Stimulated activated CD4-positive, alpha-beta T cell treated with anti-CD3 and anti-CD28 coated beads, TNF-alpha, amount 100 ng/mL, for 24 hours (primary cell): Measurements from ENCODE around the gene CIAO3.
"Not testable (repeated sequence)": the region's sequence is repeated elsewhere in the genome, so short reads cannot be mapped to it uniquely, and the experiment has no call there.

Source experiments
- DNase-seq, 3 experiments: peaks; one replicate each; pipeline ENCODE4 v3.0.0-alpha.2; 2020; ENCODE audit warnings: low read depth in 3 of 3

Gene CIAO3

DNA sequence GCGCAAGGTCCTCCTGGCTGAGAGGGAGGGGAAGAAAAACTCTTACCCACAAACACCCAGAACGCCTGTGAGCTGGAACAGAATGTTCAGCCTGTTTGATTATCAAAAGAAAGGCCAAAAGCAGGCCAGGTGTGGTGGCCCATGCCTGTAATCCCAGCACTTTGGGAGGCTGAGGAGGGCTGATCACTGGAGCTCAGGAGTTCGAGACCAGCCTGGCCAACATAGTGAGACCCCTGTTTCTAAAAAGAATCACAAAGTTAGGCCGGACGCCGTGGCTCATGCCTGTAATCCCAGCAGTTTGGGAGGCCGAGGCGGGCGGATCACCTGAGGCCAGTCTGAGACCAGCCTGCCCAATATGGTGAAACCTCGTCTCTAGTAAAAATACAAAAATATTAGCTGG is 35.5 kb upstream of the CIAO3 start:
- not testable (repeated sequence) for DNase-seq

DNA sequence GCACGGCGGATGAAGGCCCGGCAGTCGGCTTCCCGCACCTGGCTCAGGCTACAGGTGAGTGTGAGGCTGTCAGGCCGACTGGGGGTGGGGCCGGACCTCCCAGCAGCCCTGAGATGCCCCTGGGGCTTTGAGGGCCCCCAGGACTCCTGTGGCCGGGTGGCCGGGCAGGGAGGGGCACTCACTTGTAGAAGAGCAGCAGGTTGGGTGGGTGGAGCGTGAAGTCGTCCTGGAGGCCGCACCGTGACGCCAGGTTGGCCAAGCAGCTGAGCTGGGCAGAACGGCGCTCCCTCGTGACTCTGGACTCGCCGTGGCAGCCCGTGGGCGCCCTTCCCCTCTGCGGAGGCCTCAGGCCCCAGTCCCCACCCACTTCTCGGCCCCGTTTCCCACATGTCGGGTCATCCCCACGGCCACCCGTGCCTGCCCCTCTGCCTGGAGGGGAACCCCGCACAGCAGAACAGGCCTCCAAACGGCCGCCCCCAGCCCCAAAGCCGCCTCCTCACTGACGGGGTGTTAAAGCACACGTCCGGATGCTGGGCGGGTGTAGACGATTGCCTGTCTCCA is 34.5 kb upstream of the CIAO3 start:
- no peak for DNase-seq

GRCh38 chr16:774086-775001 is 33.5 kb upstream of the CIAO3 start:
- no peak for DNase-seq

- DNase-seq: no peak
Observed at GRCh38 chr16:772959-773358, 32.2 kb upstream of the CIAO3 start.

- no peak for DNase-seq
Observed at GRCh38 chr16:770411-770810, 29.6 kb upstream of the CIAO3 start.

DNA sequence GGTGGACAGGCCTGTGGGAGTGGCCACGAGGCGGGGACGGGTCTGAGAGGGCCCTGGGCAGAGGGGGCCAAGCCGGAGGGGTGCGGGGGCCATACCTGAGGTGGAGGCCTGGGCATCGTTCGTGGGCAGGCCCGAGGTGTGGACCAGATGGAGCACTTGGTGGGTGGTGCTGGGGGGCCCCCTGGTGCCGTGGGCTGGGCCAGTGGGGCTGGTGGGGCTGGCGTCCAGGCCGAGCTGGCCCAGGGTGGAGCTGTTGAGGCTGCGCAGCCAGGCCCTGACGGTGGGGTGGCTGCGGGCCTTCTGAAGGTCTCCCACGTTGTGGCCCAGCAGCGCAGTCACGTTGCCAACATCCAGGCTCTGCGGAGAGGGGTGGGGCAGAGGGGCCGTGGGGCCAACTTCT is 29.1 kb upstream of the CIAO3 start:
- no peak for DNase-seq

DNA sequence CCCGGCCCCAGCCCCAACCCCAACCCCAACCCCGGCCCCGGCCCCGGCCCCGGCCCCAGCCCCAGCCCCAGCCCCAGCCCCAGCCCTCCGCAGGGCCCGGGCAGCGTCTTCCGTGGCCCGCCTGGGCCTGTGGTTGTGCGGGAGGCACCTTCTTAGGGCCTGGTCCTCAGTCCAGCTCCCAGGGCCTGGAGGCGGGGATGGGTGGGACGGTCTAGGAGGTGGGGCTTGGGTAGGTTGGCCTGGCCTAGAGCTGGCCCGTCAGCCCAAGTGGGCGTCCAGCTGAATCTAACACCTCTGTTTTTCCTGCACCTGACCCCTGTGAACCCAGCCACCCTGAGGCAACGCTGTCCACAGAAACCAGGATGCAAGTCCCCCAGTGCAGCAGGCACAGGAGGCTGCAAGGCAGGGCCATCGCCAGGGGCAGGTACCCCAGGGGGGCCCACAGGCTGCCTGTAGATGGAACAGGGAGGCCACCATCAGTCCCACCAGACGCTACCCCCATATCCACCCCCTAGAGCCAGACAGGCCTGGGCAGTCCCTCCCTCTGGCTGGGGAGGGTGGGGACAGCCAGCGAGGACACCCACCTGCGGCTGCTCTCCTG is 28.5 kb upstream of the CIAO3 start:
- no peak for DNase-seq

- no peak for DNase-seq
Observed at GRCh38 chr16:768428-768827, 27.6 kb upstream of the CIAO3 start.

- no peak for DNase-seq
Observed at GRCh38 chr16:767743-768235, 27.0 kb upstream of the CIAO3 start.

- no peak for DNase-seq
Observed at GRCh38 chr16:766820-767640, 26.2 kb upstream of the CIAO3 start.

GRCh38 chr16:766008-766819 is 25.4 kb upstream of the CIAO3 start:
- no peak for DNase-seq

- DNase-seq: no peak
Observed at GRCh38 chr16:765488-765865, 24.7 kb upstream of the CIAO3 start.

DNA sequence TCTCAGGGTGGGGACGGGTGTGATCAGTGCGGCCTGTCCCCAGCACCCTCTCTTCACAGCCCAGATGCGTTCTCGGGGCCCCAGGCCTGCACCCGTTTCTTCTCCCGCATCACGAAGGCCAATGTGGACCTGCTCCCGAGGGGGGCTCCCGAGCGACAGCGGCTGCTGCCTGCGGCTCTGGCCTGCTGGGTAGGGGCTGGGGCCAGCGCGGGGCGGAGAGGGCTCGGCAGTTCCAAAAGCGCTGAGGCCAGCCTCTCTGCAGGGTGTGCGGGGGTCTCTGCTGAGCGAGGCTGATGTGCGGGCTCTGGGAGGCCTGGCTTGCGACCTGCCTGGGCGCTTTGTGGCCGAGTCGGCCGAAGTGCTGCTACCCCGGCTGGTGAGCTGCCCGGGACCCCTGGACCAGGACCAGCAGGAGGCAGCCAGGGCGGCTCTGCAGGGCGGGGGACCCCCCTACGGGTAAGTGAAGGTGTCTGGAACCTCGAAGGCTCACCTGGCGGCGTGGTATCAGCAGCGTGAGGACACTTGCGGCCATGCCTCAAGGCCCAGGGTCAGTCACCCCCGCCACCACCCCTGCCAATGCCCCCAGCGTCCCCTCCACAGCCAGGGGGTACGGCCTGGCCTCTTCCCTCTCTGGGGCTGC is 24.2 kb upstream of the CIAO3 start:
- DNase-seq: no peak

- DNase-seq: no peak
Observed at GRCh38 chr16:764184-764750, 23.5 kb upstream of the CIAO3 start.

DNA sequence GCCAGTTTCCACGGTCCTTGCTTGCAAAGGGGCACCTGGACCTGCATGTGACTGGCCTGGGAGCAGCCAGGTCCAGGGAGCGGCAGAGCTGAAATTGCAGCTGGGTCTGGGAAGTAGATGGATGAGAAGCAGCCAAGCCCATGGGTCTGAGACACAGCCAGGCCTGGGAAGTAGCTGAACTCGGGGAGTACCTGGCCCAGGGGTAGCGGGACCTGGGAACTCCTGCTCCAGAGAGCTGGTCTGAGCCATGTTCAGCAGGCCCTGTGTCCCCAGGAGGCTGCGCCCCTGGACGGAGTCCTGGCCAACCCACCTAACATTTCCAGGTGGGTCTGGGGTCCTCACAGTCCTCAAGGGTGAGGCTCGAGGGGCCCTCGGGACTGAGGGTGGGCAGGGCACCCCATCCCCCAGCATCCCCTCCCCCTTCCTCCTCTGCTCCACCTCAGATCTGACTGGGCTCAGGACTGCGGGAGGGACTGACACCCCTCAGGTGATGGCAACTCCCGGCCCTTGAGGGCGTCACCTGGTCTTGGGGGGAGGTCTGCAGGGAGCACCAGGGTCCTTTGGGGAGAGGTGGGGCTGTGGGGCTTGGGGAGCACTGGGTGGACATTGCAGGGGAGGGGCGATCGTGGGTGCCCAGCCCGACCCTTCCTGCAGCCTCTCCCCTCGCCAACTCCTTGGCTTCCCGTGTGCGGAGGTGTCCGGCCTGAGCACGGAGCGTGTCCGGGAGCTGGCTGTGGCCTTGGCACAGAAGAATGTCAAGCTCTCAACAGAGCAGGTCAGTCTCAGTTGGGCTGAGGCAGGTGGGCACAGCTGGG is 22.8 kb upstream of the CIAO3 start:
- no peak for DNase-seq

GRCh38 chr16:762595-763268 is 21.9 kb upstream of the CIAO3 start:
- DNase-seq: no peak

GRCh38 chr16:761625-762513 is 21.1 kb upstream of the CIAO3 start:
- no peak for DNase-seq
